ENCODE results near the gene TTC16. TPM values are rescaled to one million over a fixed set of nuclear protein-coding genes. Genes with fewer than 3 reads are reported as not detected.

The TTC16 gene, protein sequence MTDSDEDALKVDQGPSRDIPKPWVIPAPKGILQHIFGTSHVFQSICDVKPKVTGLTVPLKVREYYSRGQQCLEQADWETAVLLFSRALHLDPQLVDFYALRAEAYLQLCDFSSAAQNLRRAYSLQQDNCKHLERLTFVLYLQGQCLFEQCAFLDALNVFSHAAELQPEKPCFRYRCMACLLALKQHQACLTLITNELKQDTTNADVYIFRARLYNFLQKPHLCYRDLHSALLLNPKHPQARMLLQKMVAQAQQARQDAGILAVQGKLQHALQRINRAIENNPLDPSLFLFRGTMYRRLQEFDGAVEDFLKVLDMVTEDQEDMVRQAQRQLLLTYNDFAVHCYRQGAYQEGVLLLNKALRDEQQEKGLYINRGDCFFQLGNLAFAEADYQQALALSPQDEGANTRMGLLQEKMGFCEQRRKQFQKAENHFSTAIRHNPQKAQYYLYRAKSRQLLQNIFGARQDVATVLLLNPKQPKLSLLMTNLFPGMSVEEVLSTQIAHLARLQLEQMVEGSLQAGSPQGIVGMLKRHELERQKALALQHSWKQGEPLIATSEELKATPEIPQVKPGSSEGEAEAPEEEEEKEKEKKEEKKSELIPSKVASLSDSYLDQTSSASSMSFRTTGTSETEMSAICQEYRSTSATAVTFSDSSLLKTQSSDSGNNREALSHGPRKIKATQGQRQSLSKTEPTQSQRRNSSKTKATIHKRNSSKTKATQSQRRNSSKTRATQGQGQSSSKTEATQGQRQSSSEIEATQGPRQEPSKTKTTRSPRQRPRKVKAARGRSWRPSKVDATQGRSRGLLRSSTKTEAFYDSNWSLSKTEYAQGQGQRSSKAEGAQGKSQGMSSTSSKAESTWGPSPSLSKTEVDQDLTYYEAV
- polyA plus RNA-seq (2013, experiment 1 of 2) = not detected
- not detected for polyA plus RNA-seq (2013, experiment 2 of 2)

DNA sequence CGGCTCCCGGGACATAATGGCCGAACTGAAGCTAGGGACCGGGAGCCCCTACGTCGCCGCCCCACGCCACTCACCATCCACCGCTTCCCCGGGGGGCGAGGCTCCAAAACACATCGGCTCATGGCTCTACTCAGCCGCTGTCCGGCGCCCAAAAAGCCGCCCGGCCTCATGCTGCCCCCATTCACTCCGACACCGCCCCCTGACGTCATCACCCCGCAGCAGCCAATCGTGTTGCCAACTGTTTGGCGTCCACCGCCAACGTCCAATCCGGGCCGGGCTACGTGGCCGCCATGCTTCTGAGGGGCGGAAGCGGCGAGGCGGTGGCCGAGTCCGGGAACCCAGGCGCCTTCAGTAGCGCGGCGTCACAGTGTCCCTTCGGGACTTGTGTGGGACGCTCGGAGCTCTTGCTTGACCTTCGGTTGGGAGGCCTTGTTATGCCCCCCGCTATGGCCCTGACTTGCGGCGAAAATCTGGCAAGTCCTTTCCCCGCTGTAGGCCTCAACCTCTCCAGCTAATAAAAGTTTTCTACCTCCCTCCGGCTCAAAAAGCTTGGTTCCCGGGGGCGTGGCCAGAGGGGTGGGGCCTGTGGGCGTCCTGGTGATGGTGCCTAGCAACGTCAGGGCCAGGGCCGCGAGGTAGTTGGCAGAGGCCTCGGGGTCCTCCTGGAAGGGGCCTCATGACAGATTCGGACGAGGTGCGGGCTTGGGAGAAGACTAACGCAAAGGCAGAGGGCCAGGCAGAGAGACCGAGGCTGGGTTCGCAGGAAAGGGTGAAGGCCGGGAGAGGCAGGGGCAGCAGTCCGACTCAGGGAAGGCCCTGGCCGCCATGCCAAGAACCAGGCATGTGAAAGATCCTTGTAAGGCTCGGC is at the start of gene TTC16, which contains the start of gene PTRH1:
TTC16 (plus strand) TSS at position 610 of the 868 bp plus-strand sequence; CDS start at position 677, 67 bp downstream.
PTRH1 (minus strand) TSS at position 194 of the 868 bp plus-strand sequence; CDS start at position 170, 24 bp downstream.
- Histone ChIP-seq H3K27ac (ENCODE audit: low read depth, low read length) (peak within 1 kb of the TSS; percentile 46; the same call in 1 of the 2 replicates), H3K36me3 (ENCODE audit: insufficient read depth, low read length) (no peaks in the 10 kb centered on the region), H3K9ac (ENCODE audit: low read depth, low read length) (peak within 1 kb of the TSS; percentile 46), H3K4me3 (ENCODE audit: low read length) (peak within 1 kb of the TSS; percentile 73), H3K27me3 (ENCODE audit: insufficient read depth, low read length) (peaks cover 5% of the 10 kb centered on the region; the same call in 1 of the 2 replicates), H3K4me1 (ENCODE audit: insufficient read depth, low read length) (0 out of 2 replicates have a peak, but pooled peaks cover 7% of the 10 kb centered on the region), H3K9me3 (ENCODE audit: insufficient read depth, low read depth, low read length) (no peaks in the 10 kb centered on the region)
- WGBS = 6% methylated on average over 65 of the region's 65 CpGs

DNA sequence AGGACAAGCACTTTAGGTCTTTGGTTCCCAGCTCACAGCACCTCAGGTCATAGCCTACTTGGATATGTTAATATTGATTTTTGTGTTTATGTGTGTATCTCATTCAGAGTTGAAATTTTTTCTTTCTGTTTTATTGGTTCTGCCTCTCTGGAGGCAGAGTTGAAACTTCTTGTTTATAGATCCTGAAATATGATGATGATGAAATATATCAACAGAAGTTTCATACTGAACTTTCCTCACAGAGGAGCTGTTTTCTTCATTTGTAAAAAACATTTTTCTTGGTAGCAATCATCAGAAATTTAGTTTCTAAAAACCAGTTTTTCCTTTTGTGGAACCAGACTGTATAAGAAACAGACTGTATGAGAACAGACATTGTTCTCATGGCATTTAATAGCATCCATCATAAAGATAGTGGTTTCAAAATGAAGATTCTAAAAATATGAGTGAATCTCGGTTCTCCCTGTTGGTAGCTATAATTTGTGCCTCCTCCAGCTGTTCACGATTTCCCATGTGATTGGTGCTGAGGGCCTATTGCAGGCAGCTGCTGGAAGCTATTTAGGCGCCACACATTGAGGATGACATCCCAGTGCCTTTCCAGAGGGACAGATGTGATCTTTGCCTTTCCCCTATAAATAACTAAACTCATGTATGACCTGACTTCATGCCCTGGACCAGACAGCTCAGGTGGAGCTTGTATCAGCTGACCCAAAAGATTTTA is 48.6 kb upstream of the TTC16 start:
- H3K27ac ChIP-seq (ENCODE audit: low read depth, low read length) = no peak overlapping the region
- H3K9ac ChIP-seq (ENCODE audit: low read depth, low read length) = no peak overlapping the region
- H3K9me3 ChIP-seq (ENCODE audit: insufficient read depth, low read depth, low read length) = no peaks in the 10 kb centered on the region
- WGBS = 95% methylated on average over 3 of the region's 3 CpGs
- H3K4me3 ChIP-seq (ENCODE audit: low read length) = no peak overlapping the region
- no peaks in the 10 kb centered on the region for H3K4me1 ChIP-seq (ENCODE audit: insufficient read depth, low read length)
- H3K27me3 ChIP-seq (ENCODE audit: insufficient read depth, low read length) = no peaks in the 10 kb centered on the region
- peaks cover 67% of the 10 kb centered on the region for H3K36me3 ChIP-seq (ENCODE audit: insufficient read depth, low read length)

DNA sequence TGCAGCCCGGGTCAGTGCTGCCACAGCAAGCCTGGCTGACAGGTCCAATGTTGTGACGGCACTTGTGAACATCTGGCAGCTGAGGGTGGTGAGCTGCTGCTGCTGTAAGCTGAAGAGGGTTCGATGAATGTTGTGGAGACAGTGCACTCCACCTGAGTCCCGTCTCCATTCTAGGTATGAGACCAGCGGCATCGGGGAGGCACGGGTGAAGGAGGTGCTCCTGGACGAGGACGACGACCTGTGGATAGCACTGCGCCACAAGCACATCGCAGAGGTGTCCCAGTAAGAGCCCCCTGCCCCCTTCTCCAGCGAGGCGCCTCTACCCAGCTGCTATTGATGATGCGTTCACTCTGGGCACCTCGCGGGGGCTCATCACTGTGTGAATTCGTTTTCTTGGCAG is 48.0 kb upstream of the TTC16 start:
- H3K27me3 ChIP-seq (ENCODE audit: insufficient read depth, low read length) = no peaks in the 10 kb centered on the region
- no peaks in the 10 kb centered on the region for H3K4me1 ChIP-seq (ENCODE audit: insufficient read depth, low read length)
- 96% methylated on average over 18 of the region's 18 CpGs for WGBS
- no peaks in the 10 kb centered on the region for H3K9me3 ChIP-seq (ENCODE audit: insufficient read depth, low read depth, low read length)
- no peak overlapping the region for H3K9ac ChIP-seq (ENCODE audit: low read depth, low read length)
- no peak overlapping the region for H3K4me3 ChIP-seq (ENCODE audit: low read length)
- H3K27ac ChIP-seq (ENCODE audit: low read depth, low read length) = no peak overlapping the region
- H3K36me3 ChIP-seq (ENCODE audit: insufficient read depth, low read length) = peaks cover 66% of the 10 kb centered on the region

DNA sequence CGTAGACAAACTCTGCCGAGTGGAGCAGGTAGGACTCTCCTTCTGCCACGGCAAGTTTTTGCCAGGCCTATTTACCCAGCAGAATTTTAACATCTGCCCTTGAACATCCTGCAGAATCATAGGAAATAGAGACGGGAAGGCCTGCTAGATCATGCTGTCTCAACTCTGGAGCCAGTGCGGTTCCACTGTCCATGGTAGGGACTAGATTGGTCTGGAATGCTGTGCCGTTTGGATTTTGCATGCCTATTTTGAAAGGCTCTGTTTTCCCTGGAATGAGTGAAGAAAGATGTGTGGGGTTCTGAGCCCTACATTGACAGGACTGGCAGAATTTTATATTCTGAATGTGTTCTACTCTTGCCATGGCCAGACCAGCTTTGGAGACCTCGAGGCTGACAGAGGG is 42.6 kb upstream of the TTC16 start:
- Histone ChIP-seq H3K27ac (ENCODE audit: low read depth, low read length) (no peak overlapping the region), H3K9me3 (ENCODE audit: insufficient read depth, low read depth, low read length) (no peaks in the 10 kb centered on the region), H3K4me1 (ENCODE audit: insufficient read depth, low read length) (no peaks in the 10 kb centered on the region), H3K9ac (ENCODE audit: low read depth, low read length) (no peak overlapping the region), H3K27me3 (ENCODE audit: insufficient read depth, low read length) (no peaks in the 10 kb centered on the region), H3K36me3 (ENCODE audit: insufficient read depth, low read length) (peaks cover 66% of the 10 kb centered on the region), H3K4me3 (ENCODE audit: low read length) (no peak overlapping the region)
- 93% methylated on average over 7 of the region's 7 CpGs for WGBS

DNA sequence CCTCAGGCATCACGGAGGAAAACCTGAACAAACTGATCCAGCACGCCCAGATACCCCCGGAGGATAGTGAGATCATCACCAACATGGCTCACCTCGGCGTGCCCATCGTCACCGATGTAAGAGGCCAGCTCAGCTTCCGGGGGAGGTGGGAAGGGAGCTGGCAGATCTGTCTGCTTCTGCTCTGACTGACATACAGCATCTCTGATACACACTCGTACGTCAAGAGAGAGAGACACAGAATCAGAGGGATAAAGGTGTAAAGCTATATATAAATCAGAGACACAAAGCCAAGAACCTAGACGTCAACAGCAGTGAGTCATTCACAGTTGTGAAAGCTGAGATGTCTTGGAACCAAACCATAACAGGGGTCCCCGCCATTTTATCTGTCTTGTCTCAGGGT is 39.2 kb upstream of the TTC16 start:
- Histone ChIP-seq H3K4me3 (ENCODE audit: low read length) (no peak overlapping the region), H3K9me3 (ENCODE audit: insufficient read depth, low read depth, low read length) (no peaks in the 10 kb centered on the region), H3K4me1 (ENCODE audit: insufficient read depth, low read length) (no peaks in the 10 kb centered on the region), H3K9ac (ENCODE audit: low read depth, low read length) (no peak overlapping the region), H3K27ac (ENCODE audit: low read depth, low read length) (no peak overlapping the region), H3K27me3 (ENCODE audit: insufficient read depth, low read length) (no peaks in the 10 kb centered on the region), H3K36me3 (ENCODE audit: insufficient read depth, low read length) (peaks cover 69% of the 10 kb centered on the region)
- 95% methylated on average over 12 of the region's 12 CpGs for WGBS

DNA sequence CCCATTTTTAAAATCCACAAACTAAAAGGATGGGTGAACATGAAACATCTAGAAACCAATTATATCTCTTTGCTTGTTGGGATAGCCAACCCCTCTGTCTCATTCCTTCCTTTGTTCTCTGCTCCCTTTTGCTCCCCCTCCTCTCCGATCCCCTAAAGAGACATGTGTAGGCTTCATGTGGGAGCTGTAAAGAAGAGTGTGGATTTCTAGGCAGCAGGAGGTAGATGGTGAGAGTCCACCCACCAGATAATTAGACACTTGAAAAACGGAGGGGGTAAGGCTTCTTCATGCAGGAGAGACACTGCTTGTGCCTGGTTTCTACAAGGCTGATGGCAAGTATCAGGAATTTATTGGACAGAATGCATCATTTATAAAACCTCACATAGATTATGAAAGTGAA is 36.4 kb upstream of the TTC16 start:
- Histone ChIP-seq H3K27ac (ENCODE audit: low read depth, low read length) (no peak overlapping the region), H3K36me3 (ENCODE audit: insufficient read depth, low read length) (peaks cover 69% of the 10 kb centered on the region), H3K4me3 (ENCODE audit: low read length) (no peak overlapping the region), H3K4me1 (ENCODE audit: insufficient read depth, low read length) (no peaks in the 10 kb centered on the region), H3K27me3 (ENCODE audit: insufficient read depth, low read length) (no peaks in the 10 kb centered on the region), H3K9ac (ENCODE audit: low read depth, low read length) (no peak overlapping the region), H3K9me3 (ENCODE audit: insufficient read depth, low read depth, low read length) (no peaks in the 10 kb centered on the region)
- WGBS = 75% methylated on average over 1 of the region's 2 CpGs

DNA sequence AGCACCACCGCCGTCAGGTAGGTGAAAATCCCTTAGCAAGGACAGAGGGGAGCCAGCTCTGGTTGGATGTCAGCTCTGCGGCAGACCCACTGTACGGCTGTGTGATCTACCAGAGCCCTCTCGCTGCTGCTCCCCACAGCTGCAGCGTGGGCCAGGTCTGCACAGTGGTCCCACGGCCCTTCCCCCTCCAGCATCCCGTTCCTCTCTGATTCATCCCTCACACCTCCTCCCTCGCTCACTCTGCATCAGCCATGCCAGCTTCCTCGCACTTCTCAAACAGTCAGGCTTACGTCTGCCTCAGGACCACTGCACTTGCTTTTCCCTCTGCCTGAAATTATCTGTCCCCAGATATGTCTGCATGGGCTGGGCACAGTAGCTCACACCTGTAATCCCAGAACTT is 35.7 kb upstream of the TTC16 start:
- Histone ChIP-seq H3K36me3 (ENCODE audit: insufficient read depth, low read length) (peaks cover 64% of the 10 kb centered on the region), H3K9me3 (ENCODE audit: insufficient read depth, low read depth, low read length) (no peaks in the 10 kb centered on the region), H3K27ac (ENCODE audit: low read depth, low read length) (no peak overlapping the region), H3K9ac (ENCODE audit: low read depth, low read length) (no peak overlapping the region), H3K4me1 (ENCODE audit: insufficient read depth, low read length) (no peaks in the 10 kb centered on the region), H3K4me3 (ENCODE audit: low read length) (no peak overlapping the region), H3K27me3 (ENCODE audit: insufficient read depth, low read length) (no peaks in the 10 kb centered on the region)
- 89% methylated on average over 11 of the region's 11 CpGs for WGBS

DNA sequence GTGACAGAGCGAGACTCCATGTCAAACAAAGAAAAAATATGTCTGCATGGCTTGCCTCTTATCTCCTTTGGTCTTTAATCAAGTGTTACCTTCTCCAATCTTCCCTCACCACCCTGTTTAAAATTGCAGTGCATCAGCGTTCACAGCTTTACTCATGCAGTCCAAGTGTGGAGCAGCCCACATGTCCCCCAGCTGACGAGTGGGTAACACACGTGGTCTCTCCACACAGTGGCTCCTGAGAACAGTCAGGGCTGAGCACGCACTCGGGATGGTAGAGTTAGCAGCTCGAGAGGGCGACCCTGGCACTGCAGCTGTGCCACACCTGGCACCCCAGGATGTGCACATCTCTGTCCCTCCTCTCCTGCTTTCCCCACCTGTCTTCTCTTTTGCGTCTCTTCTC is 35.0 kb upstream of the TTC16 start:
- no peaks in the 10 kb centered on the region for H3K9me3 ChIP-seq (ENCODE audit: insufficient read depth, low read depth, low read length)
- H3K9ac ChIP-seq (ENCODE audit: low read depth, low read length) = no peak overlapping the region
- no peaks in the 10 kb centered on the region for H3K4me1 ChIP-seq (ENCODE audit: insufficient read depth, low read length)
- peaks cover 59% of the 10 kb centered on the region for H3K36me3 ChIP-seq (ENCODE audit: insufficient read depth, low read length)
- H3K4me3 ChIP-seq (ENCODE audit: low read length) = no peak overlapping the region
- no peak overlapping the region for H3K27ac ChIP-seq (ENCODE audit: low read depth, low read length)
- WGBS = 93% methylated on average over 9 of the region's 9 CpGs
- H3K27me3 ChIP-seq (ENCODE audit: insufficient read depth, low read length) = no peaks in the 10 kb centered on the region

DNA sequence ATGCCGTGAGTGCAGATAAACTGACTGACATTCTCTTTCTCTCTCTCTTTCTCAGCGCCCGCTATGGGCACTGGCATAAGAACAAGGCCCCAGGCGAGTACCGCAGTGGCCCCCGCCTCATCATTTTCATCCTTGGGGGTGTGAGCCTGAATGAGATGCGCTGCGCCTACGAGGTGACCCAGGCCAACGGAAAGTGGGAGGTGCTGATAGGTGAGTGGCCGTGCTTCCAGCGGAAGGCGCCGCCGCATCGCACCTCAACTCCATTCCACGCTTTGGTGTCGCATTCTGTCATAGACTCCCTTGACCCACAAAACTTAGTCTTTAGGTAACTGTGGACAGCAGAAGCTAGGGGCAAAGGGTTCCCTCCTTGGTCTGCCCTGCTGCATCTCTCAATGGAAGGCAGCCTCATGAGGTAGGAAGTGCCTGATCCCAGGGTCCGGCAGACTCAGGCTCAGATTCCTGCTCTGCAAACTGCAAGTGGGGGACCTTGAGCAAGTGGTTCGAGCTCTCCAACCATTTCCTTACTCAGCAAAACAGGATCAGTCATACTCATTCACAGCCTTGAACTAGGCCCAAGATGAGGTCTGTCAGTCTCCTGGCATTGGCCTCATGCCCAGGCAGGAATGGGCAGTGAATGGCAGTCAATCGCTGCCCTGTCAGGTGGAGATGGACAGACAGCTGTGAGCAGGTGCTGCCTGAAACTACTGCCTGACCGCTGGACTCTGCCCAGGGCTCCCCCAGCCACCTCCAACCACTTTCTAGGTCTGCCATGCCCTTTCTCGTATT is 33.3 kb upstream of the TTC16 start:
- no peaks in the 10 kb centered on the region for H3K27me3 ChIP-seq (ENCODE audit: insufficient read depth, low read length)
- H3K4me1 ChIP-seq (ENCODE audit: insufficient read depth, low read length) = no peaks in the 10 kb centered on the region
- H3K9me3 ChIP-seq (ENCODE audit: insufficient read depth, low read depth, low read length) = no peaks in the 10 kb centered on the region
- 95% methylated on average over 23 of the region's 23 CpGs for WGBS
- no peak overlapping the region for H3K4me3 ChIP-seq (ENCODE audit: low read length)
- H3K36me3 ChIP-seq (ENCODE audit: insufficient read depth, low read length) = peaks cover 50% of the 10 kb centered on the region
- no peak overlapping the region for H3K27ac ChIP-seq (ENCODE audit: low read depth, low read length)
- H3K9ac ChIP-seq (ENCODE audit: low read depth, low read length) = no peak overlapping the region; the same call in 1 of the 2 replicates
